Fibroblast of mammary gland (primary cell): ENCODE results near the gene CMKLR1.
A peak's percentile ranks its signal among the peaks of the same experiment; 100 is the strongest.

Source experiments
- DNase-seq: peaks from one replicate; pipeline ENCODE4 v3.0.0-alpha.2; 2010; ENCODE audit warnings: low read depth
- H3K4me3 ChIP-seq: 2 replicates; pipeline ENCODE4 v1.5.1; 2011; ENCODE audit warnings: low read depth, mild to moderate bottlenecking, low read length, moderate library complexity; ENCODE audit not compliant: control insufficient read depth
- CTCF ChIP-seq: conservative IDR thresholded peaks from 2 replicates; pipeline ENCODE4 v1.5.1; 2011; ENCODE audit warnings: low read depth, low read length, inconsistent platforms; ENCODE audit not compliant: control insufficient read depth, insufficient read depth

CMKLR1 gene

GRCh38 chr12:108307006-108307405 is 32.1 kb downstream of the CMKLR1 start:
- TF ChIP-seq CTCF: no peak
- no peak overlapping the region for H3K4me3 ChIP-seq
- peak; percentile 67 for DNase-seq

GRCh38 chr12:108306506-108306905 is 32.6 kb downstream of the CMKLR1 start:
- H3K4me3 ChIP-seq: no peak overlapping the region
- DNase-seq: no peak
- TF ChIP-seq CTCF: no peak

- TF ChIP-seq CTCF: no peak
- peak; percentile 86 for DNase-seq
- H3K4me3 ChIP-seq: peak overlapping the region; percentile 17
These were observed 33.1 kb downstream of the CMKLR1 start for GRCh38 chr12:108305991-108306501.

- H3K4me3 ChIP-seq: peak overlapping the region; percentile 17
- TF ChIP-seq CTCF: no peak
- peak; percentile 93 for DNase-seq
These were observed 33.6 kb downstream of the CMKLR1 start for GRCh38 chr12:108305520-108305919.

- H3K4me3 ChIP-seq: no peak overlapping the region
- DNase-seq: no peak
- no peak for TF ChIP-seq CTCF
These were observed 34.5 kb downstream of the CMKLR1 start for GRCh38 chr12:108304633-108305032.

GRCh38 chr12:108303703-108304102 is 35.4 kb downstream of the CMKLR1 start:
- TF ChIP-seq CTCF: no peak
- no peak for DNase-seq

More at GRCh38 chr12:108303703-108304102, 35.4 kb downstream of the CMKLR1 start:
- H3K4me3 ChIP-seq: no peak overlapping the region
